Smooth muscle cell (in vitro differentiated cells): Measurements from ENCODE around the gene GAK. TPM values are rescaled to one million over a fixed set of nuclear protein-coding genes. Genes with fewer than 3 reads are reported as not detected.

Experiments used
- DNase-seq: peaks from one replicate; lab custom pipeline; 2025; ENCODE audit not compliant: unreplicated experiment; lab: John Stamatoyannopoulos, UW
- H2AFZ ChIP-seq: fragments of 200-600 bp; sonication (generic); 2 replicates; pipeline ENCODE4 v1.6.0; 2016; ENCODE audit warnings: antibody characterized with exemption, low read depth, mild to moderate bottlenecking
- H3F3A ChIP-seq: fragments of 200-600 bp; sonication (generic); 2 replicates; pipeline ENCODE4 v1.6.0; 2017; ENCODE audit warnings: antibody characterized with exemption, low read depth
- H3K27ac ChIP-seq: fragments of 200-600 bp; sonication (generic); 2 replicates; pipeline ENCODE4 v1.5.1; 2016; ENCODE audit warnings: low read depth, mild to moderate bottlenecking
- H3K27me3 ChIP-seq: fragments of 200-600 bp; sonication (generic); 2 replicates; pipeline ENCODE4 v1.6.1; 2016; ENCODE audit warnings: low read depth, mild to moderate bottlenecking
- H3K36me3 ChIP-seq: fragments of 200-600 bp; sonication (generic); 2 replicates; pipeline ENCODE4 v1.5.1; 2016; ENCODE audit warnings: low read depth
- H3K4me1 ChIP-seq: fragments of 200-600 bp; sonication (generic); 2 replicates; pipeline ENCODE4 v1.5.1; 2016; ENCODE audit warnings: low read depth
- H3K4me2 ChIP-seq: fragments of 200-600 bp; sonication (generic); 2 replicates; pipeline ENCODE4 v1.6.0; 2016; ENCODE audit warnings: mild to moderate bottlenecking
- H3K4me3 ChIP-seq: fragments of 200-600 bp; sonication (generic); 2 replicates; pipeline ENCODE4 v1.5.1; 2016; ENCODE audit warnings: mild to moderate bottlenecking
- H3K79me2 ChIP-seq: fragments of 200-600 bp; sonication (generic); 2 replicates; pipeline ENCODE4 v1.6.0; 2016; ENCODE audit warnings: low read depth, mild to moderate bottlenecking
- H3K9ac ChIP-seq: fragments of 200-600 bp; sonication (generic); 2 replicates; pipeline ENCODE4 v1.6.0; 2016; ENCODE audit warnings: low read depth
- H3K9me3 ChIP-seq: fragments of 200-600 bp; sonication (generic); replicated peaks from 2 replicates; pipeline ENCODE4 v1.5.1; 2016; ENCODE audit warnings: low read depth
- H4K20me1 ChIP-seq: fragments of 200-600 bp; sonication (generic); 2 replicates; pipeline ENCODE4 v1.6.0; 2016; ENCODE audit warnings: low read depth
- CTCF ChIP-seq: fragments of 200-600 bp; sonication (generic); IDR thresholded peaks from 2 replicates; pipeline ENCODE4 v1.5.1; 2017; ENCODE audit warnings: borderline replicate concordance, mild to moderate bottlenecking, antibody characterized with exemption; ENCODE audit not compliant: insufficient read depth, poor library complexity, severe bottlenecking
- WGBS: methylation state at CpG from one replicate; pipeline ENCODE4 v1.1.7; 2016; ENCODE audit warnings: low lambda C conversion rate; 5-methylcytosine and 5-hydroxymethylcytosine counted together
- polyA plus RNA-seq: library from polyadenylated mRNA; unstranded; fragments of >200 nt; fragmentation: Nextera tagmentation; extraction: Ambion mirVana; gene quantifications from 2 replicates; pipeline ENCODE4 v1.2.1, GENCODE V29; 2016
- total RNA-seq: library from RNA; depleted of rRNA; stranded (reverse); fragments of >200 nt; gene quantifications from 2 replicates; pipeline ENCODE4 v1.2.3, GENCODE V29; 2014

The GAK gene
- total and polyA plus RNA-seq, 2 experiments from 2014 or later, result 56.2 to 85.4 TPM

GRCh38 chr4:856225-856901 lies 75.8 kb downstream of the GAK start:
- peaks cover 6% of the 10 kb centered on the region for H3K36me3 ChIP-seq
- H3K4me2 ChIP-seq, result no peak overlapping the region
- H4K20me1 ChIP-seq, result no peaks in the 10 kb centered on the region
- H3F3A ChIP-seq, result no peaks in the 10 kb centered on the region
- H2AFZ ChIP-seq, result no peak overlapping the region
- no peak overlapping the region for H3K4me3 ChIP-seq
- 96% methylated on average over 3 of the region's 3 CpGs for WGBS
- H3K27me3 ChIP-seq, result no peaks in the 10 kb centered on the region
- no peak for DNase-seq
- no peak overlapping the region for H3K27ac ChIP-seq
- no peaks in the 10 kb centered on the region for H3K9me3 ChIP-seq
- no peaks in the 10 kb centered on the region for H3K79me2 ChIP-seq
- no peak for TF ChIP-seq CTCF
- no peaks in the 10 kb centered on the region for H3K4me1 ChIP-seq
- no peak overlapping the region for H3K9ac ChIP-seq

- H4K20me1 ChIP-seq, result no peaks in the 10 kb centered on the region
- H3K27ac ChIP-seq, result no peak overlapping the region
- no peaks in the 10 kb centered on the region for H3K79me2 ChIP-seq
- H3F3A ChIP-seq, result no peaks in the 10 kb centered on the region
- no peaks in the 10 kb centered on the region for H3K4me1 ChIP-seq
- TF ChIP-seq CTCF, result no peak
- no peak for DNase-seq
- 63% methylated on average over 1 of the region's 1 CpG for WGBS
- no peaks in the 10 kb centered on the region for H3K9me3 ChIP-seq
- H3K4me3 ChIP-seq, result no peak overlapping the region
- H3K36me3 ChIP-seq, result peaks cover 6% of the 10 kb centered on the region
- H3K27me3 ChIP-seq, result no peaks in the 10 kb centered on the region
- no peak overlapping the region for H2AFZ ChIP-seq
- no peak overlapping the region for H3K4me2 ChIP-seq
- H3K9ac ChIP-seq, result no peak overlapping the region
Measured at GRCh38 chr4:855880-856224, 76.3 kb downstream of the GAK start.

- H3K79me2 ChIP-seq, result no peaks in the 10 kb centered on the region
- no peaks in the 10 kb centered on the region for H3K27me3 ChIP-seq
- 90% methylated on average over 11 of the region's 11 CpGs for WGBS
- no peak overlapping the region for H2AFZ ChIP-seq
- H3K4me1 ChIP-seq, result no peaks in the 10 kb centered on the region
- H3K9ac ChIP-seq, result no peak overlapping the region
- no peak overlapping the region for H3K4me3 ChIP-seq
- H3K4me2 ChIP-seq, result no peak overlapping the region
- peaks cover 6% of the 10 kb centered on the region for H3K36me3 ChIP-seq
- H3K9me3 ChIP-seq, result no peaks in the 10 kb centered on the region
- H4K20me1 ChIP-seq, result no peaks in the 10 kb centered on the region
- TF ChIP-seq CTCF, result no peak
- no peaks in the 10 kb centered on the region for H3F3A ChIP-seq
- no peak for DNase-seq
- H3K27ac ChIP-seq, result no peak overlapping the region
Measured at GRCh38 chr4:854356-854755, 77.8 kb downstream of the GAK start.

- Histone ChIP-seq H3K4me3 (no peak overlapping the region), H2AFZ (no peak overlapping the region), H3K4me2 (no peak overlapping the region), H3K79me2 (no peaks in the 10 kb centered on the region), H3K27me3 (no peaks in the 10 kb centered on the region), H3F3A (no peaks in the 10 kb centered on the region), H3K4me1 (no peaks in the 10 kb centered on the region), H3K36me3 (peaks cover 6% of the 10 kb centered on the region), H4K20me1 (no peaks in the 10 kb centered on the region), H3K9ac (no peak overlapping the region), H3K9me3 (no peaks in the 10 kb centered on the region), H3K27ac (no peak overlapping the region)
- TF ChIP-seq CTCF, result no peak
- 97% methylated on average over 32 of the region's 33 CpGs for WGBS
- DNase-seq, result no peak
Measured at GRCh38 chr4:853416-853781, 78.7 kb downstream of the GAK start.
